ENCODE results near the gene KIF1C.
A peak's percentile ranks its signal among the peaks of the same experiment; 100 is the strongest.

KIF1C gene

GRCh38 chr17:4987767-4988567 lies 9.8 kb upstream of the KIF1C start:
- Histone ChIP-seq H3K56ac (ENCODE audit: low read length) (peak overlapping the region; percentile 88), H3K79me2 (ENCODE audit: control insufficient read depth, insufficient read depth, low read length) (no peaks in the 10 kb centered on the region), H2AK5ac (ENCODE audit: low read length) (no peak overlapping the region), H3K4me1 (ENCODE audit: control insufficient read depth, low read depth, low read length) (peaks cover 6% of the 10 kb centered on the region), H4K8ac (ENCODE audit: low read depth, low read length) (no peak overlapping the region), H3K4me2 (ENCODE audit: low read length) (peak overlapping the region; percentile 95), H3K4ac (ENCODE audit: low read depth, low read length) (no peak overlapping the region), H3K18ac (ENCODE audit: low read length) (peak overlapping the region; percentile 13), H3K27ac (ENCODE audit: low read depth, low read length) (no peak overlapping the region), H2BK15ac (replicated peaks; ENCODE audit: low read depth) (no peak overlapping the region), H2BK5ac (ENCODE audit: low read length) (no peak overlapping the region), H3K79me1 (ENCODE audit: low read length) (no peaks in the 10 kb centered on the region), H2BK120ac (ENCODE audit: low read depth, low read length) (no peak overlapping the region), H4K5ac (ENCODE audit: low read length) (no peak overlapping the region), H3K4me3 (ENCODE audit: low read length) (peak overlapping the region; percentile 43), H3K36me3 (ENCODE audit: control insufficient read depth, insufficient read depth, low read length) (no peaks in the 10 kb centered on the region), H3K27me3 (ENCODE audit: insufficient read depth, low read length, poor library complexity) (no peaks in the 10 kb centered on the region), H3K23ac (ENCODE audit: low read length) (peak overlapping the region; percentile 32), H3K9ac (ENCODE audit: low read length) (peak overlapping the region; percentile 79)
- DNase-seq: peak; percentile 11
- WGBS (ENCODE audit: extremely low coverage, insufficient coverage, low lambda C conversion rate): no CpG with 5 or more reads among the region's 30 CpGs

GRCh38 chr17:4994081-4994595 lies 3.6 kb upstream of the KIF1C start:
- Histone ChIP-seq H2BK120ac (ENCODE audit: low read depth, low read length) (no peak overlapping the region), H3K79me1 (ENCODE audit: low read length) (peaks cover 5% of the 10 kb centered on the region), H2AK5ac (ENCODE audit: low read length) (no peak overlapping the region), H2BK5ac (ENCODE audit: low read length) (no peak overlapping the region), H3K4me2 (ENCODE audit: low read length) (no peak overlapping the region), H3K4ac (ENCODE audit: low read depth, low read length) (no peak overlapping the region), H2BK15ac (replicated peaks; ENCODE audit: low read depth) (no peak overlapping the region), H3K18ac (ENCODE audit: low read length) (no peak overlapping the region), H3K23ac (ENCODE audit: low read length) (no peak overlapping the region), H3K27me3 (ENCODE audit: insufficient read depth, low read length, poor library complexity) (no peaks in the 10 kb centered on the region), H4K8ac (ENCODE audit: low read depth, low read length) (no peak overlapping the region), H3K9ac (ENCODE audit: low read length) (no peak overlapping the region), H4K5ac (ENCODE audit: low read length) (no peak overlapping the region), H3K56ac (ENCODE audit: low read length) (no peak overlapping the region), H3K4me3 (ENCODE audit: low read length) (no peak overlapping the region), H3K36me3 (ENCODE audit: control insufficient read depth, insufficient read depth, low read length) (no peaks in the 10 kb centered on the region), H3K27ac (ENCODE audit: low read depth, low read length) (no peak overlapping the region), H3K79me2 (ENCODE audit: control insufficient read depth, insufficient read depth, low read length) (peaks cover 10% of the 10 kb centered on the region), H3K4me1 (ENCODE audit: control insufficient read depth, low read depth, low read length) (peaks cover 3% of the 10 kb centered on the region)
- no CpG with 5 or more reads among the region's 6 CpGs for WGBS (ENCODE audit: extremely low coverage, insufficient coverage, low lambda C conversion rate)
- no peak for DNase-seq

- Histone ChIP-seq H3K79me2 (ENCODE audit: control insufficient read depth, insufficient read depth, low read length) (peaks cover 21% of the 10 kb centered on the region), H3K9ac (ENCODE audit: low read length) (peak overlapping the region; percentile 97), H3K56ac (ENCODE audit: low read length) (peak overlapping the region; percentile 99), H4K8ac (ENCODE audit: low read depth, low read length) (no peak overlapping the region), H2BK15ac (replicated peaks; ENCODE audit: low read depth) (no peak overlapping the region), H3K36me3 (ENCODE audit: control insufficient read depth, insufficient read depth, low read length) (peaks cover 13% of the 10 kb centered on the region), H4K5ac (ENCODE audit: low read length) (no peak overlapping the region), H3K27ac (ENCODE audit: low read depth, low read length) (peak overlapping the region; percentile 58), H3K18ac (ENCODE audit: low read length) (peak overlapping the region; percentile 94), H3K27me3 (ENCODE audit: insufficient read depth, low read length, poor library complexity) (no peaks in the 10 kb centered on the region), H3K4me1 (ENCODE audit: control insufficient read depth, low read depth, low read length) (peaks cover 4% of the 10 kb centered on the region), H3K4me2 (ENCODE audit: low read length) (peak overlapping the region; percentile 100), H2BK120ac (ENCODE audit: low read depth, low read length) (peak overlapping the region; percentile 1), H3K23ac (ENCODE audit: low read length) (peak overlapping the region; percentile 100), H3K79me1 (ENCODE audit: low read length) (peaks cover 17% of the 10 kb centered on the region), H3K4me3 (ENCODE audit: low read length) (peak overlapping the region; percentile 91), H3K4ac (ENCODE audit: low read depth, low read length) (peak overlapping the region; percentile 20), H2BK5ac (ENCODE audit: low read length) (no peak overlapping the region), H2AK5ac (ENCODE audit: low read length) (no peak overlapping the region)
- peak; percentile 61 for DNase-seq
- no CpG with 5 or more reads among the region's 55 CpGs for WGBS (ENCODE audit: extremely low coverage, insufficient coverage, low lambda C conversion rate)
Observed at GRCh38 chr17:4998027-4998731, 429 bp downstream of the KIF1C start.

- Histone ChIP-seq H2BK15ac (replicated peaks; ENCODE audit: low read depth) (no peak overlapping the region), H2BK120ac (ENCODE audit: low read depth, low read length) (no peak overlapping the region), H3K4ac (ENCODE audit: low read depth, low read length) (no peak overlapping the region), H2BK5ac (ENCODE audit: low read length) (no peak overlapping the region), H3K36me3 (ENCODE audit: control insufficient read depth, insufficient read depth, low read length) (peaks cover 16% of the 10 kb centered on the region), H3K79me1 (ENCODE audit: low read length) (peaks cover 17% of the 10 kb centered on the region), H3K18ac (ENCODE audit: low read length) (no peak overlapping the region), H3K27me3 (ENCODE audit: insufficient read depth, low read length, poor library complexity) (no peaks in the 10 kb centered on the region), H4K5ac (ENCODE audit: low read length) (no peak overlapping the region), H3K4me1 (ENCODE audit: control insufficient read depth, low read depth, low read length) (peaks cover 4% of the 10 kb centered on the region), H3K9ac (ENCODE audit: low read length) (peak overlapping the region; percentile 97), H3K27ac (ENCODE audit: low read depth, low read length) (no peak overlapping the region), H3K4me3 (ENCODE audit: low read length) (peak overlapping the region; percentile 91), H3K4me2 (ENCODE audit: low read length) (peak overlapping the region; percentile 100), H3K23ac (ENCODE audit: low read length) (peak overlapping the region; percentile 100), H3K56ac (ENCODE audit: low read length) (peak overlapping the region; percentile 99), H3K79me2 (ENCODE audit: control insufficient read depth, insufficient read depth, low read length) (peaks cover 21% of the 10 kb centered on the region), H2AK5ac (ENCODE audit: low read length) (peak overlapping the region; percentile 7), H4K8ac (ENCODE audit: low read depth, low read length) (no peak overlapping the region)
- peak; percentile 16 for DNase-seq
- WGBS (ENCODE audit: extremely low coverage, insufficient coverage, low lambda C conversion rate): no CpG with 5 or more reads among the region's 14 CpGs
Observed at GRCh38 chr17:4998732-4999429, 1.1 kb downstream of the KIF1C start.

- Histone ChIP-seq H2BK15ac (replicated peaks; ENCODE audit: low read depth) (no peak overlapping the region), H3K56ac (ENCODE audit: low read length) (peak overlapping the region; percentile 99), H3K79me1 (ENCODE audit: low read length) (peaks cover 17% of the 10 kb centered on the region), H3K79me2 (ENCODE audit: control insufficient read depth, insufficient read depth, low read length) (peaks cover 21% of the 10 kb centered on the region), H3K4ac (ENCODE audit: low read depth, low read length) (no peak overlapping the region), H3K36me3 (ENCODE audit: control insufficient read depth, insufficient read depth, low read length) (peaks cover 21% of the 10 kb centered on the region), H4K5ac (ENCODE audit: low read length) (no peak overlapping the region), H2BK5ac (ENCODE audit: low read length) (no peak overlapping the region), H3K4me2 (ENCODE audit: low read length) (peak overlapping the region; percentile 100), H2AK5ac (ENCODE audit: low read length) (peak overlapping the region; percentile 7), H4K8ac (ENCODE audit: low read depth, low read length) (no peak overlapping the region), H3K18ac (ENCODE audit: low read length) (no peak overlapping the region), H3K23ac (ENCODE audit: low read length) (peak overlapping the region; percentile 57), H3K27ac (ENCODE audit: low read depth, low read length) (no peak overlapping the region), H3K9ac (ENCODE audit: low read length) (peak overlapping the region; percentile 97), H2BK120ac (ENCODE audit: low read depth, low read length) (no peak overlapping the region), H3K4me3 (ENCODE audit: low read length) (peak overlapping the region; percentile 37), H3K27me3 (ENCODE audit: insufficient read depth, low read length, poor library complexity) (no peaks in the 10 kb centered on the region), H3K4me1 (ENCODE audit: control insufficient read depth, low read depth, low read length) (peaks cover 4% of the 10 kb centered on the region)
- no peak for DNase-seq
- WGBS (ENCODE audit: extremely low coverage, insufficient coverage, low lambda C conversion rate): no CpG with 5 or more reads among the region's 12 CpGs
Observed at GRCh38 chr17:4999430-5000093, 1.8 kb downstream of the KIF1C start.
